ENCODE data around the gene PHACTR3.
A peak's percentile ranks its signal among the peaks of the same experiment; 100 is the strongest.

The PHACTR3 gene

GRCh38 chr20:59850018-59850641, 245.8 kb downstream of the PHACTR3 start:
- no peak for TF ChIP-seq EP300 (IDR thresholded peaks at IDR 0.05; ENCODE audit: borderline replicate concordance)
- TF ChIP-seq REST (IDR thresholded peaks at IDR 0.05; ENCODE audit: low read depth), result no peak
- no peak for TF ChIP-seq TEAD4 (IDR thresholded peaks at IDR 0.05)
- peak; percentile 32; the same call in 1 of the 2 replicates for TF ChIP-seq RAD21 (IDR thresholded peaks at IDR 0.05; ENCODE audit: low read depth)
- TF ChIP-seq USF1 (IDR thresholded peaks at IDR 0.05), result no peak
- TF ChIP-seq ZBTB7A (IDR thresholded peaks at IDR 0.05; ENCODE audit: low read depth), result no peak
- no peak for TF ChIP-seq NFIC (IDR thresholded peaks at IDR 0.05)

- TF ChIP-seq CEBPB (IDR thresholded peaks at IDR 0.05), result no peak
- TF ChIP-seq FOXM1 (IDR thresholded peaks at IDR 0.05; ENCODE audit: borderline replicate concordance, low read depth), result no peak
- TF ChIP-seq REST (IDR thresholded peaks at IDR 0.05; ENCODE audit: low read depth), result no peak
- no peak for TF ChIP-seq EP300 (IDR thresholded peaks at IDR 0.05; ENCODE audit: borderline replicate concordance)
- TF ChIP-seq TAF1 (IDR thresholded peaks at IDR 0.05; ENCODE audit: low read depth), result no peak
- TF ChIP-seq TEAD4 (IDR thresholded peaks at IDR 0.05), result no peak
- TF ChIP-seq NFIC (IDR thresholded peaks at IDR 0.05), result no peak
- no peak for TF ChIP-seq TCF12 (IDR thresholded peaks at IDR 0.05; ENCODE audit: low read depth)
- no peak for TF ChIP-seq EGR1 (IDR thresholded peaks at IDR 0.05)
- no peak for TF ChIP-seq ZBTB7A (IDR thresholded peaks at IDR 0.05; ENCODE audit: low read depth)
- TF ChIP-seq YY1 (IDR thresholded peaks at IDR 0.05; ENCODE audit: low read depth), result no peak
- TF ChIP-seq CREB1 (IDR thresholded peaks at IDR 0.05; ENCODE audit: low read depth), result no peak
- no peak for TF ChIP-seq MAX (IDR thresholded peaks at IDR 0.05)
- no peak for TF ChIP-seq USF1 (IDR thresholded peaks at IDR 0.05)
Observed at GRCh38 chr20:59857966-59858365, 253.6 kb downstream of the PHACTR3 start.

- no peak for TF ChIP-seq CREB1 (IDR thresholded peaks at IDR 0.05; ENCODE audit: low read depth)
- TF ChIP-seq MAX (IDR thresholded peaks at IDR 0.05), result no peak
- no peak for TF ChIP-seq REST (IDR thresholded peaks at IDR 0.05; ENCODE audit: low read depth)
- no peak for TF ChIP-seq EGR1 (IDR thresholded peaks at IDR 0.05)
- no peak for TF ChIP-seq YY1 (IDR thresholded peaks at IDR 0.05; ENCODE audit: low read depth)
- TF ChIP-seq EP300 (IDR thresholded peaks at IDR 0.05; ENCODE audit: borderline replicate concordance), result no peak
- no peak for TF ChIP-seq TCF12 (IDR thresholded peaks at IDR 0.05; ENCODE audit: low read depth)
- TF ChIP-seq TEAD4 (IDR thresholded peaks at IDR 0.05), result no peak
- no peak for TF ChIP-seq FOXM1 (IDR thresholded peaks at IDR 0.05; ENCODE audit: borderline replicate concordance, low read depth)
- TF ChIP-seq RAD21 (IDR thresholded peaks at IDR 0.05; ENCODE audit: low read depth), result no peak
- no peak for TF ChIP-seq CEBPB (IDR thresholded peaks at IDR 0.05)
- no peak for TF ChIP-seq ZBTB7A (IDR thresholded peaks at IDR 0.05; ENCODE audit: low read depth)
- no peak for TF ChIP-seq TAF1 (IDR thresholded peaks at IDR 0.05; ENCODE audit: low read depth)
- no peak for TF ChIP-seq USF1 (IDR thresholded peaks at IDR 0.05)
- no peak for TF ChIP-seq NFIC (IDR thresholded peaks at IDR 0.05)
Observed at GRCh38 chr20:59858425-59858824, 254.1 kb downstream of the PHACTR3 start.

GRCh38 chr20:59861401-59861800, 257.1 kb downstream of the PHACTR3 start:
- no peak for TF ChIP-seq CEBPB (IDR thresholded peaks at IDR 0.05)
- TF ChIP-seq YY1 (IDR thresholded peaks at IDR 0.05; ENCODE audit: low read depth), result no peak
- TF ChIP-seq REST (IDR thresholded peaks at IDR 0.05; ENCODE audit: low read depth), result no peak
- no peak for TF ChIP-seq FOXM1 (IDR thresholded peaks at IDR 0.05; ENCODE audit: borderline replicate concordance, low read depth)
- TF ChIP-seq CREB1 (IDR thresholded peaks at IDR 0.05; ENCODE audit: low read depth), result no peak
- no peak for TF ChIP-seq TAF1 (IDR thresholded peaks at IDR 0.05; ENCODE audit: low read depth)
- no peak for TF ChIP-seq EP300 (IDR thresholded peaks at IDR 0.05; ENCODE audit: borderline replicate concordance)
- no peak for TF ChIP-seq TCF12 (IDR thresholded peaks at IDR 0.05; ENCODE audit: low read depth)
- no peak for TF ChIP-seq TEAD4 (IDR thresholded peaks at IDR 0.05)
- TF ChIP-seq NFIC (IDR thresholded peaks at IDR 0.05), result no peak
- TF ChIP-seq USF1 (IDR thresholded peaks at IDR 0.05), result no peak
- TF ChIP-seq ZBTB7A (IDR thresholded peaks at IDR 0.05; ENCODE audit: low read depth), result no peak
- TF ChIP-seq MAX (IDR thresholded peaks at IDR 0.05), result no peak

Data from Ishikawa (cell line).